Activated naive CD4-positive, alpha-beta T cell treated with anti-CD3 and anti-CD28 coated beads, Interleukin-2, amount 50 U/mL, for 16 hours (primary cell): ENCODE data around the gene PCK2.
A peak's percentile ranks its signal among the peaks of the same experiment; 100 is the strongest.

Experiments used
- DNase-seq: peaks from one replicate; pipeline ENCODE4 v3.0.0-alpha.2; 2020

The PCK2 gene

DNA sequence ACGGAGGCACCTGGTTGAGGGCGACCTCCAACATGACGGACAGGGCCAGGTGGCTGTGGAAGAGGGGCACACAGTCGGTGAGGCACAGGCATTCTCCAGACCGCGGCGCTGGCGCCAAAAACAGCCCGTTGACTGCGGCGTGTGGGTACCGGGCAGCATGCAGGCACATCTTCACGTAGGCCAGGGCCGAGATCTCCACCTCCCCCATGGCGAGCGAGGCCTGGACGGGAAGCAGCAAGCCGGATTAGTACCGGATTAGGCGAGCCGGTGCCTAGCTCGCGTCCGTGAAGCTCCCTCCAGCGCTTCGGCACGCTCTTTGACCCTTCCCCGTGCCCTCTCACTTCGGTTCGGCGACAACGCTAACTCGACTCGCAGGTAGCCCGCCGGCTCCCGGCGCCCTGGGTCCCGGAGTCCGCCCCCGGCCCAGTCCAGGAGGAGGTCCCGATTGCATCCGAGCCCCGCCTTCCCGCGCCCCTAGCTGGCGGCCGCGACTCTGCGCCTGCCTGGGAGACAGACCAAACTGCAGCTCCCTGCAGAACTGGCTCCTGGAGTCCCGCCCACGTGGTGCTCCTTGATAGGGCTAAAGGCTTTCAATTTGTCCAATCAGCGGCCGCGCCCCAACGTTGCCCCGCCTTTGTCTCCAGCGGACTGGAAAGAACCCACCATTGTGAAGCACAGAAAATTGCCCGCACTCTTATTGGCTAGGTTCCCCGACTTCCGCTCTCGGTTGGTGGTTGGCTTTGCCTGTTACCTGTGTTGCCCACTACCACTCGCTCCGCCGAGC lies 47.2 kb downstream of the PCK2 start, which contains the start of gene EMC9:
EMC9 (minus strand) TSS at position 495 of the 784 bp plus-strand sequence; CDS start at position 208, 287 bp downstream.
- DNase-seq, result peak; percentile 100

DNA sequence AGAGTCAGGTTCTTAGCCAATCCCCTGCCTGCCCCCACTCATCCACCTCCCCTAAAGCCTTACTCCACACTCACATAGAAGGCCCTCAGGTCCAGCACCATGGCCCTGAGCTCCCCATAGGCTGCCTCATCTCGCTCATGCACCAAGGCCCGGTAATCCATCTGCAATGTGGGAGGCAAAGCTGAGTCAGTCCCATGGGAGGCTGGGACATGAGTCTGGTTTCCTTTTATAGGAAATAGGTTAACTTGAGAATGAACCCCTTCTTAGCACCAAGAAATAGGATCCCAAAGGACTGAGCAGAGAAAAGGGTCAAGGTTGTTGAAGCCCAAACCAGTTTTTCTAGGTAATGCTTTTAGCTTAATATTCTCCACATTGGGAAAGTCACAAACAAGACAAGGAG lies 49.4 kb downstream of the PCK2 start:
- DNase-seq, result no peak

DNA sequence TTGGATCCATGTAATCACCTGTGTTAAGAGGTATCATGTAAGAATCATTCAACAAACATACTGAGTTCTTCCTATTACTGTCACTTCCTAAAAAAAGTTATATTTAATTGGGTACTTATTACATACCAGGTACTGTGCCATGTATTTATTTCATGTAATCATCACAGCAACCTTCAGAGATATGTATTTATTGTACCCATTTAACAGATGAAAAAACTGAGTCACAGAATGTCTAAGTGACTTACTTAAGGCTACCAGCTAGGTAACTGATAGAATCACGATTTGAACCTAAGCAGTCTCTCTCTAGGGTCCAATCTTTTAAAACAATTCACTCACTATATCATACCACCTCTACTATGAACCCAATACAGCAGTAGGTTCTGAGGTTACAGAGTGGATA lies 50.3 kb downstream of the PCK2 start:
- DNase-seq, result no peak

DNA sequence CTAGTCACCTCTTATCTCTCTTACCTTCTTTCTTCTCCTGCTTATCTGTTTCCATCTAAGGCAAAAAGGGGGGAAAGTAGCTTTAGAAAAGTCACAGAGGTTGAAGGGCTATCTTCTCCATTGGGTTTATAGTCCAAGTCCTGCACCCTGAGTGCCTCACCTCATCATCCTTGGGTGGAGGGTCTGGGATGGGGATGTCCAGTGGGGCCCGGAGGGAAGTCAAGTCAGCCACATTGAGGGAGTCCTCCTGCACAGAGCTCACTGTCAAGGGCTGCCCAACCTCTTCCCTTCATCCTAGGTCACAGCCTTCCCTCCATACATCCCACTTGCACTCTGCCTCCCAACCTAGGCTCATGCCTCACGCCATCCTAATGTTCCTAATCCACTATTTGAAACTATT lies 51.1 kb downstream of the PCK2 start:
- DNase-seq, result no peak

DNA sequence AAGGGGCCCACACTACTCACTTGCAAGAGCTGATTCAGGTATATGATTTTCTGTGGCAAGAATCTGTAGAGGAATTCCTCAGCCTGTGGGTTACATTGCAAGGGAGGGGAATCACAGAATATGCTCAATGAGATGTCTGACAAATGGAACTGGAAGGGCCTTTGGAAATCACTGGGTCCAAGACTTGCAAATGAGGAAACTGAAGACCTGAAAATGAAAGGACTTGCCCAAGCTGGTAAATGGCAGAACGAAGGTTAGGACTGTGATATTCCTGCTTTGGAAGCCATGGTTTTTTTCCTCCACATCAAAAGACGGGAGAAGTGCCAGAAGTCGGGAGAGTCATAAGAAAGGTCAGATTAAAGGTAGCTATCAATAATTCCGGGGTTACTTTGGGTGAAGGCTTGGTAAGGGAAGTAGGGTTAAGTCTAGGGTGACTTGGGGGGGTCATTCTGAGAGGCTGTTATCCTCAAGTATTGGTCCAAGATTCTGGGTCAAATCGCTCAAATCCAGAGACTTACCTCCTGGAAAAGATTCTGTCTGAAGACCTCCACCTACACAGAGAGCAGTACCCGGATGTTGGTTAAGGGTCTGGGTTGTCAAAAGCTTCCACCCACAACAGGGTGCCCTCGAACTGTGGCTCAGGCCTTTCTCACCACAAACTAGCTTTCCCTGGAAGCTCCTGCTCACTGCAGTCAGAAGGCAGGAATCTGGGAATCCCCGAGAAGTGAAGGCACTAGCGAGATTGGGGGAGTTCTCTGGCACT lies 51.8 kb downstream of the PCK2 start:
- no peak for DNase-seq

DNA sequence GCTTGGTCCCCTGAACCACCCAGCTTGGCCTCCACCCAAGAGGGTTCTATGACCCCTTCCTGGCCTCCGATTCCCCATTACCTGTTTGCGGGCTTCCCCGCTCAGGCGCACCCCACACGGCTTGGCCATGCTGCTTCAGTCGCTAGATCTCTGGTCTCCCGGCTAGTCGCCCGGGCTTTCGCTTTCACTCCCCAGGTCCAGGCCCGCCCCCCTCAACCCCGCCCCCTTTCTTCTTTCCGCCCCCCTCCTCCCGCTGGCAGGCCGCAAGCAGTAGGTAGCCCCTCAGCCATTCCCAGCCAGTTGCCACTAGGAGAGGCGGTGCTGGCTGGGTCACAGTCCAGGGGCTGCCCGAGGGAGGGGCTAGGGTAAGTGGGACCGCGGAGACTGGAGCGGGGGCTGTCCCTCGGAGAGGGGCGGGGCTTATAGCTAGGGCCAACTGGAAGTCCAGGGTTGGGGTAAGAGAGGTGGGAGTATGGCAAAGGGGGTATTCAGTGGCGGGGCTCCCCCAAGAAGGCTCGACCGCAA lies 52.4 kb downstream of the PCK2 start, which contains the start of gene PSME2:
PSME2 (minus strand) TSS at position 158 of the 525 bp plus-strand sequence; CDS start at position 129, 29 bp downstream.
- peak; percentile 82 for DNase-seq

DNA sequence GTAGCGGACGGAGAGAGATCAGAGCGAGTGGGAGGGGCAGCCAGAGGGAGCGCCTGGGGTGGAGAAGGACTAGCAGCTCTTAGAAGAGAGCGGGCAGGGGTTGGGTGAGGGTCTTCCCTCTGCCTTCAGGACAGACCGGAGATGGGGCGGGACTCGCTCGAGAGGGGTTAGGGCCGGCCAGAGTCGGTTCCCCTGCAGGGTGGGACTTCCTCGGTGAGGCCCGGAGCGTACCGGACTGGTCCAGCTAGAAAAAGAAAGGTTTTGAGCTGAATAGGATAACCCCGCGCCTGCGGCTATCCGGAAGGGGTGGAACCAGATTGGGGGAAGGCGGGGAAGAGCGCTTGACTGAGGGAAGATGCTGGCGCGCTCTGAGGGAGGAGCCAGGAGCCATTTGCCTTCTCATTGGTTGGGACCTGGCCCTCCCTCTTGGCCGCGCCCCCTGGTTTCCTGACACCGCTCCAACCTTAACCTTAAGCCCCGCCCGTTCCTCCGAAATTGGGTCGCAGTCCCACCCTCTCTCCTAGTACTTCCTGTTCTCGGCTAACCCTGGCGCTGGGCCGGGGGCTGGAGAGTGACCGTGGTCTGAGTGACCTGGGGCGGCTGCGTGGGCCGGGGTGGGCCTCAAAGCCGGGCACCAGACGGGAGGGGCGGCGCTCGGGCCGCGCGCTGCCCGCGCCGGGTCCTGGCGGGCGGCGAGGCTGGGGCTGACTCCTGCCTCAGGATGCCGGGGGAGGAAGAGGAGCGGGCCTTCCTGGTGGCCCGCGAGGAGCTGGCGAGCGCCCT lies 53.1 kb downstream of the PCK2 start, which contains the start of gene RNF31:
RNF31 (plus strand) TSS at position 521 of the 783 bp plus-strand sequence; CDS start at position 722, 201 bp downstream.
- DNase-seq, result peak; percentile 99

DNA sequence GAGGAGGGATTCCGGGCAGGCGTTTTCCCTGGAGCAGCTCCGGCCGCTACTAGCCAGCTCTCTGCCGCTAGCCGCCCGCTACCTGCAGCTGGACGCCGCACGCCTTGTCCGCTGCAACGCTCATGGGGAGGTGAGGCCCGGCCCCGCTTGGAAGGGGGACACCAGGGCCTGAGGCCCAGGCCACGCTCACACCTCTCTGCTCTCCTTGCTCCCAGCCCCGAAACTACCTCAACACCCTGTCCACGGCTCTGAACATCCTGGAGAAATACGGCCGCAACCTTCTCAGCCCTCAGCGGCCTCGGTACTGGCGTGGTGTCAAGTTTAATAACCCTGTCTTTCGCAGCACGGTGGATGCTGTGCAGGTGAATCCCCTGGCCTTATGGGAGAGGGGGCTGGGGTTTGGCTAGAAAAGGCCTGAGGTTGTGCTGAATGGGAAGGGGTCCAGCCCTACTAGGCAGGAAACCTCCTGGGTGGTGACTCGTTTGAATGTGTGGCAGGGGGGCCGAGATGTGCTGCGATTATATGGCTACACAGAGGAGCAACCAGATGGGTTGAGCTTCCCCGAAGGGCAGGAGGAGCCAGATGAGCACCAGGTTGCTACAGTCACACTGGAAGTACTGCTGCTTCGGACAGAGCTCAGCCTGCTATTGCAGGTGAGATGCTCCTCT lies 53.8 kb downstream of the PCK2 start:
- no peak for DNase-seq

DNA sequence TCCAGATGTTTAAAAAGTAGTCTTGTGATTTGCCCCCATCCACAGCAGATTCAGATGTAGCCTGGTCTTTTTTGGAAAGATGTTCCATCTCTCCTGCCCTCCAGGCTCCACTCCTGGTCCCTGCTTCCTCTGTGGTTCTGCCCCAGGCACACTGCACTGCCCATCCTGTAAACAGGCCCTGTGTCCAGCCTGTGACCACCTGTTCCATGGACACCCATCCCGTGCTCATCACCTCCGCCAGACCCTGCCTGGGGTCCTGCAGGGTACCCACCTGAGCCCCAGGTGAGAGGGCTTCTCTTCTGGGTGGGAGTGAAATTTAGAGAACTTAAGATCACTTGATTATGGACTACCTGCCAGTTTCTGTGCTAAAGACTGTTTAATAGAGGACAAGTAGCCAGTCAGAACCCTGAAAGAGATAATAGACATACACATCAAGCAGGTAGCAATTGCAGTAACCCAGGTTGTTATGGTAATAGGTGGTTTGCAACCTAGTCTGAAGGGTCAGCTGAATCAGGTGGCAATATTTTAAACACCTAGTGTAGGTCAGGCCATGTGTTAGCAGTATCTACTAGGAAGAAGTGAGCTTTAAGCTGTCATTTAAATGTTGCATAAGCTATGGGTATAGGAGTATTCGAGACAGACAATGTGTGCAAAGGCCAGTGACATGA lies 55.3 kb downstream of the PCK2 start:
- no peak for DNase-seq

DNA sequence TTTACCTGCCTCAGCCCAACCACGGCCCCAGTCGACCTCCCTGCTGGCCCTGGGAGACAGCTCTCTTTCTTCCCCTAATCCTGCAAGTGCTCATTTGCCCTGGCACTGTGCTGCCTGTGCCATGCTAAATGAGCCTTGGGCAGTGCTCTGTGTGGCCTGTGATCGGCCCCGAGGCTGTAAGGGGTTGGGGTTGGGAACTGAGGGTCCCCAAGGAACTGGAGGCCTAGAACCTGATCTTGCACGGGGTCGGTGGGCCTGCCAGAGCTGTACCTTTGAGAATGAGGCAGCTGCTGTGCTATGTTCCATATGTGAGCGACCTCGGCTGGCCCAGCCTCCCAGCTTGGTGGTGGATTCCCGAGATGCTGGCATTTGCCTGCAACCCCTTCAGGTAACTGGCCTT lies 56.0 kb downstream of the PCK2 start:
- DNase-seq, result no peak

DNA sequence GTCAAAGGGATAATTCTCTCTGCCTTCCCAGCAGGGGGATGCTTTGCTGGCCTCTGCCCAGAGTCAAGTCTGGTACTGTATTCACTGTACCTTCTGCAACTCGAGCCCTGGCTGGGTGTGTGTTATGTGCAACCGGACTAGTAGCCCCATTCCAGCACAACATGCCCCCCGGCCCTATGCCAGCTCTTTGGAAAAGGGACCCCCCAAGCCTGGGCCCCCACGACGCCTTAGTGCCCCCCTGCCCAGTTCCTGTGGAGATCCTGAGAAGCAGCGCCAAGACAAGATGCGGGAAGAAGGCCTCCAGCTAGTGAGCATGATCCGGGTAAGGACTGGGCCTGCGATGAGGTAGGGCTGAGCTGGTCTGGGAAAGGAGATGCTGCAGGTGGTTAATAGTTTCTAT lies 56.5 kb downstream of the PCK2 start:
- DNase-seq, result no peak

DNA sequence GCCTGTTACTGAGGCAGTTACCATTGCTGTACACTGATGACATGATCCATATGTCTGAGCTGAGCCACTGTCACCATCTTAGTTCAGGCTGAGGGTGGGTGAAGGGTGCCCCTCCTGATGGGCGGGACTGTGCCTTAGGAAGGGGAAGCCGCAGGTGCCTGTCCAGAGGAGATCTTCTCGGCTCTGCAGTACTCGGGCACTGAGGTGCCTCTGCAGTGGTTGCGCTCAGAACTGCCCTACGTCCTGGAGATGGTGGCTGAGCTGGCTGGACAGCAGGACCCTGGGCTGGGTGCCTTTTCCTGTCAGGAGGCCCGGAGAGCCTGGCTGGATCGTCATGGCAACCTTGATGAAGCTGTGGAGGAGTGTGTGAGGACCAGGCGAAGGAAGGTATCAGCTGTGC lies 56.9 kb downstream of the PCK2 start:
- no peak for DNase-seq

DNA sequence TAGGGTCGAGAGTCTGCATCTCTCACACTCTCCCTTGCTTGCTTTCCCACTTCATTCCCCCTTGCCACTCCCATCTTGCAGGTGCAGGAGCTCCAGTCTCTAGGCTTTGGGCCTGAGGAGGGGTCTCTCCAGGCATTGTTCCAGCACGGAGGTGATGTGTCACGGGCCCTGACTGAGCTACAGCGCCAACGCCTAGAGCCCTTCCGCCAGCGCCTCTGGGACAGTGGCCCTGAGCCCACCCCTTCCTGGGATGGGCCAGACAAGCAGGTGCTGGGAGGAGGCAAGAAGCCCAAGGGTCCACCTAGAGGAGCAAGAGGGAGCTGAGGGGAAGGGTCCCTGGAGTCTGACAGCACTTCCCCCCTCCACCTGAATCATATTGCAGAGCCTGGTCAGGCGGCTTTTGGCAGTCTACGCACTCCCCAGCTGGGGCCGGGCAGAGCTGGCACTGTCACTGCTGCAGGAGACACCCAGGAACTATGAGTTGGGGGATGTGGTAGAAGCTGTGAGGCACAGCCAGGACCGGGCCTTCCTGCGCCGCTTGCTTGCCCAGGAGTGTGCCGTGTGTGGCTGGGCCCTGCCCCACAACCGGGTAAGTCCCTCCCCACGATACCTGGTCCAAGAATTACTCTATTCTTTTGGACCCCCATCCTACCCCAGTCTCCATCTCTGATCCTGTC lies 57.4 kb downstream of the PCK2 start:
- DNase-seq, result no peak
